Stimulated activated CD4-positive, alpha-beta T cell treated with anti-CD3 and anti-CD28 coated beads, Interleukin-12 subunit alpha, Interleukin-12 subunit beta, amount 100 ng/mL, for 24 hours (primary cell): Measurements from ENCODE around the gene WNT6.
"Not testable (repeated sequence)": the region's sequence is repeated elsewhere in the genome, so short reads cannot be mapped to it uniquely, and the experiment has no call there.

Source experiments
- DNase-seq, 2 experiments: peaks; one replicate each; pipeline ENCODE4 v3.0.0-alpha.2; 2020; ENCODE audit warnings: low read depth in 2 of 2

WNT6 gene

DNA sequence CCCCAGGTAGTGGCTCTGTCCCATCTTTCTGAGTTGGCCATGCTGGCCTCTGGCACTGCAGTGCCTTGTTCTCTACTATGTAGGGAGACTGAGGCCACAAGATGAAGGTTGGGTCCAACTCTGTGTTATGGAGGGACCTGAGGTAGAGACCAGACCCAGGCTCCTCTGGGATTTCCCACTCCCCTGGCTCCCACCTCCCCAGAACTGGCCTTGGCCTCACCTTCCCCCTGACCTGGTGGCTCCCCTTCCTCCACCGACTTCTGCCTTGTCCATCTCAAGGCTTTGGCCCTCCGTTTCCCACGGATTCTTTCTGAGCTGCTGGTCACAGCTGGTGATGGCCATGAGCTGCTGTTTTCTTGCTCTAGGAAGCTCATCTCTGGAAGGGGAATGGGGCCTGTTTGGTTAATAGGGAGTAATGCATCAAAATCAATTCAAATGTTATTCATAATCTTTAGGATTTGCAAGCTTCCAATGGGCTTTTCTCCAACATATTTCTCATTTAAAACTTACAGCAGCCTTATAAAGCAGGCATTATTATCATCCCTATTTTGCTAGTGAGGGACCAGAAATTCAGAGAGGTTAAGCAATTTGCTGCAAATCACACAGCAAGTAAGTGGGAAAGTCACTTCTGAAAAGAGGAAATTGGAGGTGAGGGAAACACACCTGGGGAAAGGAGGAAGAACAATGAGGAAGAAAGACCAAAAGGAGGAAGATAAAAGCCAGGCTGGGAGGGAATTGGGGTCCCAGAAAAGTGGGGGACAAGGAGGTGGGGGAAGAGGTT, 28.9 kb upstream of the WNT6 start:
- DNase-seq = no peak

DNA sequence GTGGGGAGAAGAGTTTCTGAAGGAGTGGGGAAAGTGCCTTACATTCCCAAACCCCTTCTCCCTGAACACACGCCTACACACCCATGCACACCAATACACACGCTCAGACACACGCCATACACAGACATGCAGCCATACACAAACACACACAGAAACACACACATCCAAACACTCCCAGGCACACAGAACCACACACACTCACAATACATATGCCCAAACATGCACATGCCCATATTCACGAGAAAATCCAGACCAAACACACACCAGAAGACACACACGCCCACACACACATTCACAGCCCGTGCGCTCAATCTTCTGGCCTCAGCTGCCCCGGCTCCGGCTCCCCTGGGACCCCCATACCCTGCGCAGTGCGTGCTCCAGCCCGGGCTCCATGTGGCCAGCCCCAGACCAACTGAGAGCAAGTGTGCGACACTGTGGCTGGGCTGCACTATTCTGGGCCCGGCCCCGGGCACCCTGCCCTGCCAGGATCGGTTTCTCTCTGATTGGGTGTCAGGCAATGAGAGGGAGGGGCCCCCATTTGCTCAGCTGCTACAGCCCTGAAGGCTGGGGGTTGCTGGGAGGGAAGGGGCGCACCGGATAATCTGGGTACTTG, 28.1 kb upstream of the WNT6 start, which contains the start of gene PRKAG3:
Gene PRKAG3, minus strand, starts transcription at position 426 of the 613 bp plus-strand sequence.
- no peak for DNase-seq

DNA sequence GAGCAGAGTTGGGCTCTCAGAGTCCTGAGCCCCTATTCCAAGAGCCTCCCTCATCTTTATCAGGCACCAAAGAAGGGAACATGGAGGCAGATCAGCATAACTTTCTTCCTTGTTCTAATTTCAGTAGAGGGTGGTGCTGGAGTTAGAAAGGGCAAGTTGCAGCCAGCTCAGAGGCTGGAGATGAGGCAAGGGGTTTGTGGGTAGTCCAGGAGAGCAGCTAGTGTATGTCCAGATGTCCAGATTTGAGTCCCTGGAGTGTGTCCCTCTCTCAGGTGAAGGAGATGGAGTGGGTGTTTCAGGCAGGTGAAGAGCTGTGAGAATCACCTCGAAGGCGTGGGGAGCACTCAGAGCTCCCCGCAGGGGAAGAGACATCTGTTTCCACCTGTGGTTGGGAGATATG, 27.5 kb upstream of the WNT6 start:
- DNase-seq = no peak

DNA sequence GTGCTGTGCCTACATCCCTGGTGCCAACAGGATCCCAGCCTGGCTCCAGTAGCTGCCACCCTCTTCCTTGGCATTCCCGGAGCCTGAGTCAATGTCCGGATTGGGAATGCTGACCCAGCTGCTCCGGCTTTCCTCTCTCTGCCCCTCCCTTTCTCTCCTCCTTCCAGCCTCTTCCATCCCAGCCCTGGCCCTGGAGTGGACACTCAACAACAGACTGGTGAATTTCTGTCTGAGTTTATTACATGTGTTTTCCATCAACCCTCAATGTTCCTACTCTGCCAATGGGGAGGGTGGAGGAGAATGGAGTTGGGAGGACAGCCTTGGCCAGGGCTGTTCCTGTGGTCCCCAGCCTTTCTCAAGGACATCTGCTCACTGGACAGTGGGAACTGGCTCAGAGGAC, 27.1 kb upstream of the WNT6 start:
- no peak for DNase-seq

DNA sequence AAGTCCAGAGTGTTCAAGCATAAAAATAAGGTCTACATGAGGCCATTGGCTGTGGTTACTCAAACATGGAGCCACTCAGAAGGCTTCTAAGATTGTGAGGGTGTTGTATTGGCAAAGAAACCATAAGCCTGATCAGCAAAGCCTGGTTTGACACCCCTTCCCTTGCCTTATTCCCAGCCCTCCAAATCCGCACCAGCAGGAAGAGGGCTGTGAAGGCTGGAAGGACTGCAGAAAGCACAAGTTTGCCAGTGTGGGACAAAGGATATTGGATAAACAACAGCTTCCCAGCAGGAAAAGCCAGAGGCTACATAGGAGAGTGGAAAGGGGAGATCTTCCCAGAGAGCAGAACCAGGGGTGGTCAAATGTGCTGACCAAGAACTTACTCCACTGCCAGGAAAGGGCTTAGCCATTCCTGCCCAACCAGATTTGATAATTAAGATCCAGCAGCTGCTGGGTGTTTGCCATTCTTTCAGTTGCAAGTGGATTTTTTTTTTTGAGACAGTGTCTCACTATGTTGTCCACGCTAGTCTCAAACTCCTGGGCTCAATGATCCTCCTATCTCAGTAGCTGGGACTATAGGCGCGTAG, 26.5 kb upstream of the WNT6 start:
- DNase-seq = no peak

DNA sequence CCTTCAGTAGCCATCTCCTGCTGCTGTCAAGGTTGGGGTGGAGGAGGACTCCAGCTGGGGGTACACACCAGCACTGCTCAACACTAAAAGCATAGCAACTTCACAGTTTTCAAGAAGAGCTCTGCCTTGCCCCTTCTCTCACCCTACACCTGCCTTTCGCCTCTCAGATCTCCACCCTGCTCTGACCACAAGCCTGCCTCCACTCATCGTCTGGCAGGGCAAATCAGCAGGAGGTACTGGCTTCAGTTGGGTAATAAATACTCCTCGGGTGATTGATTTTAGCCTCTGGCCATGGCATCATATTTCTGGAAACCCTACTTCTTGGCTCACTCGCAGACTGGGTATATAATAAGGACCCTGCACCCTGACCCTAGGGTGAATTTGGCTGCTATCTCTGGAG, 24.9 kb upstream of the WNT6 start:
- no peak for DNase-seq

DNA sequence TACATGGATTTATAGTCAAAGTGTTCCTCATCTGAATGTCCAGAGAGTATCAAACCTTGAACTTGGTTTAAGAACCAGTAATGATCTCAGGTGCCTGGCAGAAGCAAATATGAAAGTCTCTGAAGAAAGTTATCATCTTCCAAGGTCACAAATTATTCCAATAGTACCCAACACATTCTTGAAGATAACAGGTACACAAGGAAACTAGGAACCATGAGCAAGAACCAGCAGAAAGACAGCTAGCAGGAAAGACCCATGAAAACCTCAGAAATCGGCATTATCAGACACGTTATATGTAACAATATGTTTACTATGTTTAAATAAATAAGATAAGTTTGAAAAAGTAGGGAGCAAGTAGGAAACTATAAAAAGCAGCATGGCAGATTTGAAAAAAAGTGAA, 22.1 kb upstream of the WNT6 start:
- DNase-seq = no peak

DNA sequence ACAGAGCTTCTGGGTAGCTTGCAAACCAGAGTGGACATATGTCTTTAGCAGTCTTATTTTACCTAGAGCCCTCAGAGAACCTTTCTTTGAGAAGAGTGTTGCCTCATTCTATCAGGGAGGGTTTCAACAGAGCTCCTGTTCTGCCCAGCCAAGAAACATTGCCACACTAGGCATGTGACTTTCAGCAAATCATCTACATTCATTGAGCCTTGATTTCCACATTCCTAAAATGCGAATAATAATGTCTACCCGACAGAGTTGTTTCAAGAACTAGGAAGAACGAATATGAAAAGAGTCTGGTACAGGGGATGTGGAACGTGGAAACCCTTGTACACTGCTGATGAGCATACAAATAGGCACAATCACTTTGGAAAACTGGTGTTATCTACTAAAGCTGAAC, 20.2 kb upstream of the WNT6 start:
- DNase-seq = no peak

DNA sequence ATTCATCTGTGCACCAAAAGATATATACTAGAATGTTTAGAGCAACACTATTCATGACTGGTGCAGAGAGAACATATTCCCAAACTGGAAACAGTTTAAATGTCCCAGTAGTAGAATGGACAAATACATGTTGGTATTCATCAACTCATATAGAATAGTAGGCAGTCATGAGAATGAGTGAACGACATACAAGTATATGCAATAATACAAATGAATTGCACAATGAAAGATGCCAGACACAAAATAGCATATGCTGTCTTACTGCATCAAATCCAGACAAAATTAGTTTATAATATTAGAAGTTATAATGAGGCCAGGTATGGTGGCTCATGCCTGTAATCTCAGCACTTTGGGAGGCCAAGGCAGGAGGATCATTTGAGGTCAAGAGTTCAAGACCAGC, 19.7 kb upstream of the WNT6 start:
- DNase-seq = no peak

DNA sequence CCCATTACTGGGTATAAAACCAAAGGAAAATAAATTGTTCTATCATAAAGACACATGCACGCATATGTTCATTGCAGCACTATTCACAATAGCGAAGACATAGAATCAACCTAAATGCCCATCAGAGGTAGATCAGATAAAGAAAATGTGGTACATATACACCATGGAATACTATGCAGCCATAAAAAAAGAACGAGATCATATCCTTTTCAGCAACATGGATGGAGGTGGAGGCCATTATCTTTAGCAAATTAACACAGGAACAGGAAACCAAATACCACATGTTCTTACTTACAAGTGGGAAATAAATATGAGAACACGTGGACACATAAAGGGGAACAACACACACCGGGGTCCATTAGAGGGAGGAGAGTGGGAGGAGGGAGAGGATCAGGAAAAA, 15.3 kb upstream of the WNT6 start:
- DNase-seq = not testable (repeated sequence)

DNA sequence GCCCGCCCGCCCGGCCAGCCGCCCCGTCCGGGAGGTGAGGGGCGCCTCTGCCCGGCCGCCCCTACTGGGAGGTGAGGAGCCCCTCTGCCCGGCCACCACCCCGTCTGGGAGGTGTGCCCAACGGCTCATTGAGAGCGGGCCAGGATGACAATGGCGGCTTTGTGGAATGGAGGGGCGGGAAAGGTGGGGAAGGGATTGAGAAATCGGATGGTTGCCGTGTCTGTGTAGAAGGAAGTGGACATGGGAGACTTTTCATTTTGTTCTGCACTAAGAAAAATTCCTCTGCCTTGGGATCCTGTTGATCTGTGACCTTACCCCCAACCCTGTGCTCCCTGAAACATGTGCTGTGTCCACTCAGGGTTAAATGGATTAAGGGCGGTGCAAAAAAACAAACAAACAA, 12.6 kb upstream of the WNT6 start:
- DNase-seq = not testable (repeated sequence)

DNA sequence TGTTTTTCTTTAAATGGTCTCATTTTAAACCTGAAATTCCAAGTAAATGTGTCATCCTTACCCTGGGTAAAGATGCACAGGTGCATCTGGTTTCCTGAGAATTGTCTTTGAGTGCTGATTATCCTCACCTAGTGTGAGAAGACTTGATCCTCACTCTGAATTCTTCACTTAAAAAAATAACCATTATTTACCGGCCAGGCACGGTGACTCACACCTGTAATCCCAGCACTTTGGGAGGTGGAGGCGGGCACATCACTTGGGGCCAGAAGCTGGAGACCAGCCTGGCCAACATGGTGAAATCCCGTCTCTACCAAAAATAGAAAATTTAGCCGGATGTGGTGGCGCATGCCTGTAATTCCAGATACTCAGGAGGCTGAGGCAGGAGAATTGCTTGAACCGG, 9.9 kb upstream of the WNT6 start:
- no peak for DNase-seq

DNA sequence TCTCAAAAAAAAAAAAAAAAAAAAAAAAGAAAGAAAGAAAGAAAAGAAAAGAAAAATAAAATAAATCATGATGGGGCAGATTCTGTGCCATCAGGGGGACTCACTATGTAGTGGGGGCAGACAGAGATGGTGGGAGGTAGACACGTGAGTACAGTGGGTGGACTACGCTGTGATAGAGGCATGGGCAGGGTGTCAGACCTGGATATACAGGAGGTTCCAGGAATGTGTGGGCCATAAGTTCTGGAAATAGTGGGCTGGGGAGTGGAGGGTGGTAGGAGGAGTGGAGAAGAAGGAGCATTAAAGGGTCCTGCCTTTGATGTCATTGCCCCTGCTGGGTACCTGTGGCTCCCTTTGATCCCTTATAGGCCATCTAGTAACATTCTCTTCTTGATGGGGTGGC, 8.8 kb upstream of the WNT6 start:
- no peak for DNase-seq

DNA sequence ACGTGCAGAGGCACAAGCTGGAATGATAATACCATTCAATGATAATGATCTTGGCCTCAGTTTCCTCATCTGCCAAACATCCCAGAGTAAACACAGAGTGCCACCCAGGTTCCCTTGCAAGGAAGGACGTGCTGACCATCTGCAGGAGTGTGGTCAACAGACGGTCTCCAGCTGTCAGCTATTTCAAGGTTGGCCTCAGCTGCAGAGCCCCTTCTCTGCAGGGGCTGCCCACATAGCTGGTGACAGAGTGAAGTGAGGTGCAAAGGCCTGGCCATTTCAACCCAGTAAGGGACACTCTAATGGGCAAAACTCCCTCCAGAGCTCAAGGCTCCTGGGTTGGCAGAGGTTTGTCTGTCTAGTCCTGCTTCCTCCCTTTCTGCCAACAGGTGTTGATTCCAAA, 8.3 kb upstream of the WNT6 start:
- no peak for DNase-seq

DNA sequence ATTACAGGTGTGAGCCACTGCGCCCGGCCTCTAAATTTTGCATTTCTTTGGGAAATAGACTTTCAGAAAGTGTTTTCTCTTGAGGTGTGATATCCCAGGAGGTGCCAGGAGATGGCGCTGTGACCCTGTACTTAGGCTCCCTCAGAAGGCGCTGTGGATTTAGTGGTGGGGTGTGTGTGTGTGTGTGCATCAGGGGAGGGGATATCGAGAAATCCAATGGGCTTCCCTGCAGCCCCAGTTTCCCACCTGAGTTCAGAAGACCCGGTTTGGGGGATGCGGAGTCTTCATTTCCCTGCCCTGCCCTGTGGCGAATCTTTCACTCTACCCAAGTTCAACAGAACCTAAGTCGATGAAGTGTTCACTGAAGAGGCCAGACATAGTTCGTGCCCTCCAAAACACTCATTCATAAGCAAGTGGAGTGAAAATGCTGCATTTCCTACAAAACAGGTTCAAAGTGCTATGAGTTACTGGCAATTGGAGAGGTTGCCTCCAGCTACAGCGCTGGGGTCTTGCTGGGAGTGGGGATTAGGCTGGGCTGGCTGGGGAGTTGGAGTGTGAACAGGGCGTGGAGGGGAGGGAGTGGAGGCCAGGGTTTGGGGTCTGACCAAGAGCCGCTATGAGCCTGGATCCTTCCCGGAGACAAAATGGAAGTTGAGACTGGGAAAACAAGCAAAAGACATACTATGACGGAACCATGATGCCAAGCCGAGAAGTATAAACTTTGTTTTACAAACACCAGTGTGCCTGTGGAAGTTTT, 6.5 kb upstream of the WNT6 start:
- peak; percentile 37 to 61 for DNase-seq

DNA sequence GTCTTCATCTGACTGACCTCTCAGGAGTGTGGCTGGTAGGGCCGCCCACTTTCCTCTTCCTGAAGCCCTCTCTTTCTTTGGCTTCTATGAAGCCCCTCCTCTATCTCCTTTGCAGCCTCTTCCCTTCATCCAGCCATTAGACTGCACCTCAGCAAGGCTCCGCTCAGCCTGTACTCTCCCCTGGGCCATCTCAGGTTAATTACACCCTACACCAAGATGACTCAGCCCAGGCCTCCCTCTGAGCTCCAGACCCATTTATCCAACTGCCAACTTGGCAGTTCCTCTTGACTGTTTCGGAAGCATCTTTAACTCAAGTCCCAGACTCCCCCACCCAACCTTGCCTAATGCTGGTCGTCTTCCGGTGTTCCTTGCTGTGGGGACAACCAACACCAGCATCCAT, 5.8 kb upstream of the WNT6 start:
- DNase-seq = no peak

DNA sequence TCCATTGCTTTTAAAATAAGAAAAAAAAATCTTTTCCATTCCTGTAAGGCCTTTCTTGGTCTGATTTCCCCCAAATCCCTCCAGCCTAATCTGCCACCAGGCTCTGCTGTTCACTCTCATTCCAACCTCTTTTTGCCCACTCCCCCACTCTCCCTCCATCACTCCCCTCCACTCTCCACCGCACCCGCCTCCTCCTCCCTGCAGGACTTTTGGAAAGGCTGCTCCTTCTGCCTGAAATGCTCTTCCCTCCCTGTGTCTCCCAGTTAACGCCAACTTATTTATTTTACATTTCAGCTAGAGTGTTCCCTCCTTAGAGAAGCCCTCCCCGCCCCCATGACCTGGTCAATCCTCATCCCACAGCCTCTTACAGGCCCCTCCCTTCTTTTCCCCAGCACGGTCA, 4.7 kb upstream of the WNT6 start:
- DNase-seq = no peak

DNA sequence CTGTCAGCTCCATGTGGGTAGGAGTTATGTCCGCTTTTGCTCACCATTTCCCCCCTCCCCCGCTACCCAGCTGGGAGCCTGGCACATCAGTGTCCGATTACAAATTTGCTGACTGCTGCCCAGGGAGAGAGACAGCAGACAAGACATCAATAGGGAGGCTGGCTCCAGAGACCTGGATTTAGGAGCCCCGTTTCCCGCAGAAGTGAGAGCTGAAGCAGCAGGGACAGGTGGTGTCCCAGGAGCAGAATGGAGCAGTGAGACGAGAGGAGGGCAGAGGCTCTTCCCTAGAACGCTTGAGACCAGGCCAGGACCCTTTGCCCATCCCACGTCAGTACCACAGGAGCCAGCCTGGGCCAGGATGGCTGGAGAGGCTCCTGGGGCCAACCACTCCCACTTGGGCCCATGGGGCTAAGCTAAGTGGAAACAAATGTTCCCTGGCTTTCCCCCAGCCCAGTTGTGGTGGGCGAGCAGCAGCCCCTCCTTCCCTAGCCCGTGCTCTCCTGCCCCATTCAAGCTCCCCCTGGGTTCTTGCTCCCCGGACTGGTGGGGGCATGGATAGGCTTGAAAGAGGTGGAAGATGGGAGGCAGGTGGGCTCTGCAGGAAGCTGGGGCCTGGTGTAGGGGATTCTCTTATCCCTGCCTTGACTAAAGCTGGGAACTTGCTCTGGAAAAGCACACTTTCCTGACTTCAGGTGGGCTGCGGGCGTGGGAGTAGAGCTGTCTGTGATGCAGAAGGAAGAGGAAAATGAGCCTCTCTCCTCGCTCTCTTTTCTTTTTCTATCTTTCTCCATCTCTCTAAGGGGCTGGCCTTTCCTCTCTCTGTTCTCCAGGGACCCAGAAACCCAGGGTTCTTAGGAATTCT, 4.1 kb upstream of the WNT6 start:
- no peak for DNase-seq

DNA sequence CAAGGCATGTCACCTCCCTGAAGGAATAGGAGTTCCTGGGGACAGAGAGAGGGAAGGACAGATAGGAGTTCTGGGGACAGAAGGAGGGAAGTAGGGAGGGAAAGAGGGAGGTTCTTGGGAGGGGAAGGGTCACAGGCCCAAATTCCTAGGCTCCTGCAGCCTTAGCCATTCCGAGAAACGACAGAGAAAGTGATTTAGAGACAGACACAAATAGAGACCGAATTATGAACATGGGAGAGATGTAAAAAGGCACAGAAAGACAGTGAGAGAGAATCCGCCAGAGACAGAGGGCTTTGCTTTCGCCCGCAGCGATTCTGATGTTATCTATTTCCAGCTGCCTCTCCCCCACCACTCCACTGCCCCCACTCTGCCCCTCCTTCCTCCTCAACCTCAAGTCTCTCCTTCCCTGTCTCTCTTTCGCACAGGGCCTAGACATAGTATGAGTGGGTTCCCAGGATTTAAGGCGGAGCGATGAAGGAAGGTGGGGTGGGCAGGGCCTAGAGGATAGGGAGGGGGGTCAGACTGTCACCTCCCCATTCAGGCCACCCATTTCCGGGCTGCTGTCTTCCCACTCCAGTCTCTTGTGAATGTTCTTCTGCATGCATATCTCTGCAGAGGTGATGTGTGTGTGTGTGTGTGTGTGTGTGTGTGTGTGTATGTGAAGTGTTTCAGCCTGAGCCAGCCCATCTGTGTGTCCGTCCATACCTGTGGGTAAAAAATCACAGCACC, 3.3 kb upstream of the WNT6 start:
- DNase-seq = no peak

DNA sequence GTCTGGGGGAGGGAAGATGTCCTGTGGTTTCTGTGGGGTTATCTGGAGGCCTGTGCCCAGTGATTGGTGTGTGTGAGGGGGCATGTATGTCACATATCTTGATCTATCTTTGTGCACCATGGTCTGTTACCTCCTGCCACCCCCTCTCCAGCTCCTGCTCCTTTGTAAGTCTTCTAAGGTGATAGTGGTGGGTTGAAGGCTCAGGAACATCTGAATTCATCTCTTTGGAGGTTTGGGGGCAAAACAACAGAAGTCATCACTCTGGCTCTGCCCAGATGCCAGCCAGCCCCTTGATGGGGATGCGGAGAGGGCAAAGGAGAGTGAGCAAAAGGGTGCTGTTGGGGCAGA, 2.7 kb upstream of the WNT6 start:
- DNase-seq = no peak
